Measurements from ENCODE around the gene CADM4. TPM values are rescaled to one million over a fixed set of nuclear protein-coding genes. Genes with fewer than 3 reads are reported as not detected.
"Not testable (repeated sequence)": the region's sequence is repeated elsewhere in the genome, so short reads cannot be mapped to it uniquely, and the experiment has no call there.

Gene CADM4
- total and polyA plus RNA-seq, 2 of the 8 experiments (the other 6 are each of a cell fraction or from before 2014, with no cell fraction given), result 13.5 to 25.0 TPM

- Histone ChIP-seq H2BK5ac (ENCODE audit: low read depth, low read length) (0 out of 2 replicates have a peak overlapping the region, but pooled peaks have one; percentile 66), H3K27me3 (replicated peaks in 1 of 4; ENCODE audit: control insufficient read depth in 3 of 4, extremely low read depth in 1 of 4, insufficient read depth in 3 of 4, low read length in 3 of 4) (peaks cover 9 to 33% (median 22%) of the 10 kb centered on the region in 4 experiments), H3K4me1 (replicated peaks in 1 of 4; ENCODE audit: control insufficient read depth in 3 of 4, insufficient read depth in 4 of 4, low read length in 3 of 4) (peaks cover 9 to 30% (median 20%) of the 10 kb centered on the region in 4 experiments), H4K8ac (ENCODE audit: extremely low read depth, insufficient read depth, low read length) (peak overlapping the region; percentile 84; the same call in 1 of the 2 replicates), H3K18ac (ENCODE audit: extremely low read depth, low read length) (peak overlapping the region; percentile 48; the same call in 1 of the 2 replicates), H3K56ac (replicated peaks; ENCODE audit: insufficient read length, low read depth, low read length) (peak overlapping the region; percentile 19), H3K4me2 (ENCODE audit: insufficient read depth in 1 of 2, low read depth in 2 of 2, low read length in 2 of 2) (peak overlapping the region; percentile 81 to 91), H3K4me3 (ENCODE audit: extremely low read depth in 1 of 4, insufficient read depth in 2 of 4, low read depth in 3 of 4, low read length in 4 of 4) (peak overlapping the region; percentile 43 to 66 (median 59); a peak in 7 of 8 replicates), H3K23me2 (ENCODE audit: low read depth, low read length) (peaks cover 20% of the 10 kb centered on the region)
- H4K5ac ChIP-seq (ENCODE audit: insufficient read length, low read depth, low read length); H4K20me1 ChIP-seq (replicated peaks in 1 of 2; ENCODE audit: control insufficient read depth in 1 of 2, insufficient read depth in 2 of 2, low read length in 2 of 2); H3K9ac ChIP-seq (replicated peaks in 1 of 4; ENCODE audit: extremely low read depth in 1 of 4, low read depth in 3 of 4, low read length in 3 of 4); H3K79me2 ChIP-seq (ENCODE audit: control insufficient read depth in 1 of 2, insufficient read depth in 2 of 2, low read length in 2 of 2); H3K36me3 ChIP-seq (ENCODE audit: control insufficient read depth in 2 of 4, insufficient read depth in 4 of 4, low read length in 3 of 4); H3K9me3 ChIP-seq (ENCODE audit: insufficient read depth in 2 of 2, low read depth in 1 of 2, low read length in 1 of 2); H3K14ac ChIP-seq (ENCODE audit: insufficient read length); H3K79me1 ChIP-seq (ENCODE audit: low read depth, low read length); H2BK20ac ChIP-seq (ENCODE audit: low read length); H2BK120ac ChIP-seq (replicated peaks; ENCODE audit: low read depth, low read length); H3K23ac ChIP-seq (ENCODE audit: insufficient read length); H3K27ac ChIP-seq (ENCODE audit: low read depth, low read length); DNase-seq (ENCODE audit: low read depth in 1 of 2, low spot score in 2 of 2); H4K91ac ChIP-seq (replicated peaks; ENCODE audit: insufficient read length, low read length); H2BK12ac ChIP-seq (ENCODE audit: low read depth, low read length); H2BK15ac ChIP-seq (ENCODE audit: low read length); H3K4ac ChIP-seq (replicated peaks; ENCODE audit: insufficient read length, low read depth, low read length); H2AK5ac ChIP-seq (ENCODE audit: low read depth, low read length); H2AFZ ChIP-seq (ENCODE audit: low read length): not testable (repeated sequence)
- TF ChIP-seq KDM4A (IDR thresholded peaks at IDR 0.05; ENCODE audit: low read depth, low read length, severe bottlenecking), result peak; percentile 4
- peak; percentile 13 for FAIRE-seq
- CTCF ChIA-PET (ENCODE audit: partially characterized antibody), result interaction anchor here (0.6 to 3.5 kb wide), 3 partner anchors 10 to 40 kb away, joined by 3 to 22 read pairs (median 3); partner anchors contain the start of gene IRGQ
- POLR2A ChIA-PET (ENCODE audit: partially characterized antibody), result interaction anchor here (0.8 to 2.0 kb wide), 7 partner anchors 9 to 102 kb away, joined by 3 to 9 read pairs (median 4); partner anchors contain the start of gene ZNF575
- 8% methylated on average over 2 of the region's 2 CpGs; no CpG with 5 or more reads in 1 of the 2 experiments for WGBS, 2 experiments (ENCODE audit: extremely low coverage in 1 of 2, insufficient coverage in 1 of 2, insufficient read length in 1 of 2, insufficient replicate concordance in 2 of 2, low coverage in 1 of 2, low lambda C conversion rate in 2 of 2, missing lambda C conversion rate in 1 of 2)
Measured at GRCh38 chr19:43635561-43635940, 4.1 kb downstream of the CADM4 start.
